Left renal pelvis (tissue), 4 donors: Measurements from ENCODE around the gene NUMBL. TPM values are rescaled to one million over a fixed set of nuclear protein-coding genes. Genes with fewer than 3 reads are reported as not detected.
A peak's percentile ranks its signal among the peaks of the same experiment; 100 is the strongest.

ENCODE experiments used
- DNase-seq, 4 donors: peaks; one replicate each; pipeline ENCODE4 v3.0.0-alpha.2; 2013; ENCODE audit warnings: low read depth in 4 of 4, low spot score in 3 of 4
- polyA plus RNA-seq, 4 donors: library from polyadenylated mRNA; unstranded; fragments of 120-200 nt; gene quantifications; one replicate each; pipeline ENCODE4 v1.2.1, GENCODE V29; 2013; ENCODE audit not compliant: insufficient read length in 4 of 4

The NUMBL gene
- polyA plus RNA-seq, 4 donors: 11.5 to 35.0 (median 15.8) TPM

- DNase-seq: peak; percentile 96 to 99 (median 97)
These were observed 26.3 kb upstream of the NUMBL start, which contains the start of the genes COQ8B and ITPKC for GRCh38 chr19:40716482-40717324. TSS of gene COQ8B (minus strand) at chr19:40716886. CDS start at chr19:40714632, 2,254 bp downstream. TSS of gene ITPKC (plus strand) at chr19:40717112. CDS start at chr19:40717136, 24 bp downstream.

- DNase-seq: no peak
These were observed 25.6 kb upstream of the NUMBL start for GRCh38 chr19:40716031-40716481.

- peak; percentile 84 to 91 (median 89) for DNase-seq
These were observed 24.2 kb upstream of the NUMBL start for GRCh38 chr19:40714441-40715299.

GRCh38 chr19:40713939-40714338 is 23.5 kb upstream of the NUMBL start:
- no peak for DNase-seq

- DNase-seq: no peak
These were observed 19.4 kb upstream of the NUMBL start for GRCh38 chr19:40709817-40710216.

- DNase-seq: no peak
These were observed 17.2 kb upstream of the NUMBL start for GRCh38 chr19:40707615-40708014.

- no peak for DNase-seq
These were observed 15.6 kb upstream of the NUMBL start for GRCh38 chr19:40705950-40706619.

GRCh38 chr19:40705362-40705651 is 14.9 kb upstream of the NUMBL start:
- DNase-seq: no peak

- no peak for DNase-seq
These were observed 14.3 kb upstream of the NUMBL start for GRCh38 chr19:40704491-40705361.

- no peak for DNase-seq
These were observed 12.7 kb upstream of the NUMBL start for GRCh38 chr19:40703029-40703755.

GRCh38 chr19:40702337-40703012 is 12.0 kb upstream of the NUMBL start:
- no peak for DNase-seq

GRCh38 chr19:40701758-40702157 is 11.3 kb upstream of the NUMBL start:
- no peak for DNase-seq

- DNase-seq: no peak
These were observed 9.6 kb upstream of the NUMBL start for GRCh38 chr19:40700083-40700482.

GRCh38 chr19:40697007-40697406 is 6.6 kb upstream of the NUMBL start:
- no peak for DNase-seq

GRCh38 chr19:40695881-40696280 is 5.4 kb upstream of the NUMBL start:
- no peak for DNase-seq

GRCh38 chr19:40693896-40694295 is 3.4 kb upstream of the NUMBL start:
- no peak for DNase-seq

- no peak for DNase-seq
These were observed 2.8 kb upstream of the NUMBL start for GRCh38 chr19:40693150-40693788.

GRCh38 chr19:40692212-40692551 is 1.7 kb upstream of the NUMBL start:
- no peak for DNase-seq
